ENCODE results near the gene POLDIP2. TPM values are rescaled to one million over a fixed set of nuclear protein-coding genes. Genes with fewer than 3 reads are reported as not detected.

The POLDIP2 gene
- total and polyA plus RNA-seq, 9 of the 15 experiments (the other 6 are each of a cell fraction or from before 2014, with no cell fraction given) = 22.0 to 137 (median 104) TPM

GRCh38 chr17:28318759-28319597, 38.3 kb downstream of the POLDIP2 start, which contains the start of gene TMEM97 (continued):
- TF ChIP-seq TSC22D4 (tag; IDR thresholded peaks at IDR 0.05) (no peak), CREB1 (IDR thresholded peaks at IDR 0.05) (peak; percentile 88), CREB1 (CRISPR knock-in tag; IDR thresholded peaks at IDR 0.05) (peak; percentile 83), ZMIZ1 (IDR thresholded peaks at IDR 0.05; ENCODE audit: low read depth in 2 of 2, low read length in 2 of 2) (no peak), BCOR (IDR thresholded peaks at IDR 0.05) (peak; percentile 52; the same call in 1 of the 2 replicates), POLR3A (IDR thresholded peaks at IDR 0.05; ENCODE audit: borderline replicate concordance, extremely low read depth, insufficient read depth, insufficient read length) (no peak), RNF2 (IDR thresholded peaks at IDR 0.05) (0 out of 2 replicates have a peak, but pooled peaks have one; percentile 63), BRF1 (IDR thresholded peaks at IDR 0.05; ENCODE audit: borderline replicate concordance, extremely low read depth, insufficient read length) (no peak), ATF7 (IDR thresholded peaks at IDR 0.05) (peak; percentile 78; the same call in 1 of the 2 replicates), ZNF253 (CRISPR knock-in tag; conservative IDR thresholded peaks at IDR 0.05) (no peak), FOXK2 (conservative IDR thresholded peaks at IDR 0.05 in 1 of 2, IDR thresholded peaks at IDR 0.05 in 1 of 2; ENCODE audit: low read depth in 2 of 2) (peak in 1 of 2 experiments; percentile 63; a peak in 2 of 4 replicates), ZKSCAN3 (CRISPR knock-in tag; IDR thresholded peaks at IDR 0.05) (no peak), GATAD2A (IDR thresholded peaks at IDR 0.05) (0 out of 2 replicates have a peak, but pooled peaks have one; percentile 28), SREBF2 (CRISPR knock-in tag; IDR thresholded peaks at IDR 0.05) (0 out of 2 replicates have a peak, but pooled peaks have one; percentile 76), ETS1 (conservative IDR thresholded peaks at IDR 0.05; ENCODE audit: control insufficient read depth, low read depth, low read length) (no peak; the same call in none of the 2 replicates), SAFB (IDR thresholded peaks at IDR 0.05; ENCODE audit: borderline replicate concordance, low read depth, low read length) (peak; percentile 93), ZNF239 (CRISPR knock-in tag; IDR thresholded peaks at IDR 0.05) (no peak), ZNF316 (IDR thresholded peaks at IDR 0.05) (no peak), KDM1A (IDR thresholded peaks at IDR 0.05) (no peak), HNRNPLL (IDR thresholded peaks at IDR 0.05; ENCODE audit: low read depth, low read length, poor library complexity, severe bottlenecking) (peak; percentile 65), ARID3A (IDR thresholded peaks at IDR 0.05; ENCODE audit: borderline replicate concordance, low read depth, low read length) (no peak), ZNF695 (CRISPR knock-in tag; IDR thresholded peaks at IDR 0.05) (no peak), CHD1 (IDR thresholded peaks at IDR 0.05; ENCODE audit: low read length) (peak; percentile 49)

Measured in K562 (cell line).